ENCODE results near the gene FRMD8. TPM values are rescaled to one million over a fixed set of nuclear protein-coding genes. Genes with fewer than 3 reads are reported as not detected.
A peak's percentile ranks its signal among the peaks of the same experiment; 100 is the strongest.

The FRMD8 gene
- total and polyA plus RNA-seq, 2 of the 4 experiments (the other 2 are of a cell fraction) = 11.3 to 19.8 TPM

DNA sequence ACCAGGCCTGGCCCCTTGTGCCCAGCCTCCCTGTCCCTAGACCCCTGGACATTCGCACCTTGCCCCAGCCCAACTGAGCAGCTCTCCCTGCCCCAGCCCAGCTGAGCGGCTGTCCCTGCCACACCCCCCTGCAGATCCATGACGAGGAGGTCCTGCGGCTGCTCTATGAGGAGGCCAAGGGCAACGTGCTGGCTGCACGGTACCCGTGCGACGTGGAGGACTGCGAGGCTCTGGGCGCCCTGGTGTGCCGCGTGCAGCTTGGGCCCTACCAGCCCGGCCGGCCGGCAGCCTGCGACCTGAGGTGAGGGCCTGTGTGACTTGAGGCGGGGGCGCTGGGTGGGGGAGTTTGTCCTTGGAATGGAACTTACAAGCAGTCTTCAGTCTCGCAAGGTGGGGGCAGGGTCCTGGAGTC is 7.7 kb downstream of the FRMD8 start:
- peaks cover 18% of the 10 kb centered on the region for H3K4me1 ChIP-seq (ENCODE audit: control insufficient read depth, insufficient read depth, low read length)
- H4K8ac ChIP-seq (ENCODE audit: low read depth in 2 of 2, low read length in 2 of 2) = no peak overlapping the region
- intact Hi-C loops (cut with micrococcal nuclease) = no loop called here
- H4K91ac ChIP-seq (ENCODE audit: insufficient read depth, low read depth, low read length) = no peak overlapping the region
- H3K9me3 ChIP-seq (ENCODE audit: control insufficient read depth, insufficient read depth, low read length) = no peaks in the 10 kb centered on the region
- peaks cover 6 to 75% of the 10 kb centered on the region in 2 experiments; a peak in 3 of 4 replicates for H3K79me1 ChIP-seq (ENCODE audit: low read depth in 1 of 2, low read length in 2 of 2)
- peaks cover 11% of the 10 kb centered on the region for H3K9me1 ChIP-seq (ENCODE audit: insufficient read depth, low read length)
- peaks cover 8% of the 10 kb centered on the region; the same call in 1 of the 2 replicates for H4K20me1 ChIP-seq (ENCODE audit: insufficient read depth, low read length)
- H2AK5ac ChIP-seq (ENCODE audit: low read depth, low read length) = no peak overlapping the region
- no peak overlapping the region for H2BK120ac ChIP-seq (ENCODE audit: low read depth, low read length)
- no peak overlapping the region for H2BK20ac ChIP-seq (ENCODE audit: low read depth, low read length)
- H3K14ac ChIP-seq (replicated peaks; ENCODE audit: low read depth, low read length) = no peak overlapping the region
- no peak overlapping the region for H4K5ac ChIP-seq (ENCODE audit: low read depth, low read length)
- H2BK5ac ChIP-seq (ENCODE audit: low read depth, low read length, poor library complexity, severe bottlenecking) = no peak overlapping the region
- TF ChIP-seq SMC3 (IDR thresholded peaks at IDR 0.05; ENCODE audit: low read depth, low read length) (no peak), ELK1 (IDR thresholded peaks at IDR 0.05; ENCODE audit: borderline replicate concordance, low read depth, low read length) (no peak), CEBPB (IDR thresholded peaks at IDR 0.05; ENCODE audit: low read depth, low read length) (no peak)
- no peak overlapping the region for H3K56ac ChIP-seq (ENCODE audit: extremely low read depth, insufficient read depth, low read length)
- DNase-seq (no peak), ATAC-seq (ENCODE audit: low read depth) (no peak)
- CTCF ChIA-PET = interaction anchor here (0.6 kb wide), 1 partner anchor 12 kb away, joined by 7 read pairs; no protein-coding TSS in a partner anchor
- dilution Hi-C loops (cut with HindIII; ENCODE audit: low sequenced_read_pairs, unreplicated experiment) = no loop called here
- WGBS, 2 experiments (ENCODE audit: extremely low coverage in 2 of 2, insufficient read length in 1 of 2) = 100% methylated on average over 1 of the region's 20 CpGs; no CpG with 5 or more reads in 1 of the 2 experiments
- no peak overlapping the region for H3K9ac ChIP-seq (ENCODE audit: low read depth, low read length)
- no TSS peak for BruUV-seq (replicated peaks)
- no peak overlapping the region for H3K27ac ChIP-seq (ENCODE audit: insufficient read depth, low read length)
- no peak overlapping the region for H3K23ac ChIP-seq (ENCODE audit: low read depth, low read length)
- H3K4ac ChIP-seq (ENCODE audit: low read depth, low read length) = no peak overlapping the region
- no peak overlapping the region for H3K4me2 ChIP-seq (ENCODE audit: low read depth, low read length)
- no peak overlapping the region for H3K4me3 ChIP-seq (ENCODE audit: insufficient read depth, low read depth, low read length)
- POLR2A ChIA-PET (ENCODE audit: unreplicated experiment) = interaction anchor here (0.9 kb wide), 1 partner anchor 108 kb away, joined by 3 read pairs; no protein-coding TSS in a partner anchor
- in situ Hi-C loops (cut with MboI; ENCODE audit: low sequenced_read_pairs) = no loop called here
- no peak overlapping the region for H3K18ac ChIP-seq (ENCODE audit: low read depth, low read length)
- H2AFZ ChIP-seq (replicated peaks; ENCODE audit: low read length, poor library complexity) = no peak overlapping the region
- no peak overlapping the region for H2BK15ac ChIP-seq (ENCODE audit: low read depth, low read length)
- H2AK9ac ChIP-seq (replicated peaks; ENCODE audit: low read depth, low read length, poor library complexity) = peak overlapping the region; percentile 81
- H3K36me3 ChIP-seq (ENCODE audit: control insufficient read depth, insufficient read depth, low read length) = peaks cover 51% of the 10 kb centered on the region
- no peaks in the 10 kb centered on the region for H3K27me3 ChIP-seq (ENCODE audit: control insufficient read depth, insufficient read depth, low read length)

Measured in IMR-90 (cell line).